ENCODE results near the gene ESYT2.

ESYT2 gene

DNA sequence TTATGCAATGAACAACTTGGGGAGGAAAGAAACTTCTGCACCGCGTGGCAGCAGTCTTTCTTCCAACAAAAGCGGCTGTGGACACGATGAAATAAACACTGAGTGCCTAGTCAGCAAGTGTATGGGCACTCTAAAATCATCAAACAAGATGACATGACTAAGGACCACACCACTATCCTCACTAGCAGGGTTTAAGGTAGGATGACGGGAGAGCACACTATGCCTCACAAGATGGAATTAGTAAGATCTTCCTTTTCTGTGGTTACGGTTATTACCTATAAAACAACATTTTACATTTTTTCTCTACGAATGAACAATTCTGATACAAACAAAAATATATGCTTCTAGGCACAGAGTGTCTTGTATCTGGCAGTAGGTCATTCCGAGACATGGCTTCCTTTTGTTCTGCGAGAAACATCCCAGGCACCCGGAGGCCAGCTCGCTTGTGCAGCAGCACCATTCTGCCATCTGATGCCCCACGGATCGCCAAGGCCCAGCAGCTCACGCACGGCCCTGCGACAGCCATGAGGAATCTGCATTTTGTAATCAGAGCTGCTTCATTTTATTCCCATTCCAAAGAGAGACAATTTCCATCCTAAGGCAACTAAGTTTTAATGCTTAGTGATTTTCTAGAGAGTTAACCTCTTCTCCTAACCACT is 70.6 kb downstream of the ESYT2 start:
- DNase-seq (ENCODE audit: low spot score): no peak
- TF ChIP-seq, protein P1, sequence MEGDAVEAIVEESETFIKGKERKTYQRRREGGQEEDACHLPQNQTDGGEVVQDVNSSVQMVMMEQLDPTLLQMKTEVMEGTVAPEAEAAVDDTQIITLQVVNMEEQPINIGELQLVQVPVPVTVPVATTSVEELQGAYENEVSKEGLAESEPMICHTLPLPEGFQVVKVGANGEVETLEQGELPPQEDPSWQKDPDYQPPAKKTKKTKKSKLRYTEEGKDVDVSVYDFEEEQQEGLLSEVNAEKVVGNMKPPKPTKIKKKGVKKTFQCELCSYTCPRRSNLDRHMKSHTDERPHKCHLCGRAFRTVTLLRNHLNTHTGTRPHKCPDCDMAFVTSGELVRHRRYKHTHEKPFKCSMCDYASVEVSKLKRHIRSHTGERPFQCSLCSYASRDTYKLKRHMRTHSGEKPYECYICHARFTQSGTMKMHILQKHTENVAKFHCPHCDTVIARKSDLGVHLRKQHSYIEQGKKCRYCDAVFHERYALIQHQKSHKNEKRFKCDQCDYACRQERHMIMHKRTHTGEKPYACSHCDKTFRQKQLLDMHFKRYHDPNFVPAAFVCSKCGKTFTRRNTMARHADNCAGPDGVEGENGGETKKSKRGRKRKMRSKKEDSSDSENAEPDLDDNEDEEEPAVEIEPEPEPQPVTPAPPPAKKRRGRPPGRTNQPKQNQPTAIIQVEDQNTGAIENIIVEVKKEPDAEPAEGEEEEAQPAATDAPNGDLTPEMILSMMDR (IDR thresholded peaks at IDR 0.05; ENCODE audit: extremely low read depth, insufficient read depth, missing control alignments): no peak
- in situ Hi-C loops (cut with MboI; ENCODE audit: low pct_unique_long_range_greater_than_20kb, low sequenced_read_pairs, unreplicated experiment): no loop called here

DNA sequence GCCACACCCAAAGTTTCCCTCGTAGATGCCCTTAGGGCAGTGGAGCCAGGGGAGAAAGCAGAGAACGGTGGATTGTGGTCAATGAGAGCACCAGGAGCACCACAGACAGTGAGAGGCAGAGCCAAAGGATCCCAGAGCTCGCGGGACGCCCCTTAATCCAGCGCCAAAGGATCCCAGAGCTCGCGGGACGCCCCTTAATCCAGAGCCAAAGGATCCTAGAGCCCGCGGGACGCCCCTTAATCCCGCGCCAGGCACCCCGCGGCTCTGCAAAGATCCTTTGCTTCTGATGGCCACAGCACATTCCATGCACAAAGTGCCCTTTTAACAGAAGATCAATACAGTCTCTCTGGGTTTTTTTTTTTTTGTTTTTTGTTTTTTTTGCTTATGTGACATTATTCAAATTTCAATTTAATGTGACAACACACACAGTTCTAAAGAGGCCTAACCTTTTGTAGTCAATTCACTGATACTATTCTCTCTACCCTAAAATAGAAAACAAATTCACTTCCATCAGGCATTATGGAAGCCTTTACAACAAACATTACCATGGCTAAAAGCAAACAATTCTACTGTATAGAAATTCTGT is 71.8 kb downstream of the ESYT2 start:
- in situ Hi-C loops (cut with MboI; ENCODE audit: low pct_unique_long_range_greater_than_20kb, low sequenced_read_pairs, unreplicated experiment): no loop called here
- DNase-seq (ENCODE audit: low spot score): no peak
- TF ChIP-seq, protein P1 (IDR thresholded peaks at IDR 0.05; ENCODE audit: extremely low read depth, insufficient read depth, missing control alignments): no peak

DNA sequence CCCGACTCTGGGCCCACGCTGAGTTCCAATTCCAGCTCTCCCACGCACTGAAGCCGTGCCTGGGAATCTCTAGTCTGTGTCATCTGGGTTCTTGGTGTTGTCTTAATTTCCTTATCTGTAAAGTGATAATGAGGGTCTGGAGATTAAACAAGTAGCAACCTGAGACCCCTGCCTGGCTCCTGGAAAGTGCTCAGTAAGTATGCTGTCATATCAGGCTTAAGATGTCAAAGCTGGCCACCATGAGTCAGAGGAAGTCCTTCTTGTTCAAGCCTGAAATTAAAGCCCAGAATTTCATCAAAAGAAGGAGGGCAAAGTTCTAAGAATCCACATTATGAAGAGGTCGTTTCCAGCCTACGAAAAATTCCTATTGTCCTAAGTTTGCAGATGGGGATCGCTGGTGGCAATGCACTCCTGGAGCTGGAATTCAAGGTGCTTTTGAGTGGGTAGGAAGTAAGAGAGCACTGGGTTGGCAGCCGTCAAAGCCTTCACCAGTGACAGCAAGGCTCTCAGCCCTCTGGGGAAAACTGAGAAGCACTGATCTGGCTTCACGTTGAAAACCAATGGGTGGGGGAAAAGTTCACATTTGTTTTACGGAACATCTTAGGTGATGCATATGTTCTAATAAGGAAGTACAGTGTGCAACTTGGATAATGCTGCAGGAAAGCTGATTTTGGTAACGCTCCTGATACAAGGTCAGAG is 74.4 kb downstream of the ESYT2 start:
- in situ Hi-C loops (cut with MboI; ENCODE audit: low pct_unique_long_range_greater_than_20kb, low sequenced_read_pairs, unreplicated experiment): no loop called here
- TF ChIP-seq, protein P1 (IDR thresholded peaks at IDR 0.05; ENCODE audit: extremely low read depth, insufficient read depth, missing control alignments): no peak
- no peak for DNase-seq (ENCODE audit: low spot score)

DNA sequence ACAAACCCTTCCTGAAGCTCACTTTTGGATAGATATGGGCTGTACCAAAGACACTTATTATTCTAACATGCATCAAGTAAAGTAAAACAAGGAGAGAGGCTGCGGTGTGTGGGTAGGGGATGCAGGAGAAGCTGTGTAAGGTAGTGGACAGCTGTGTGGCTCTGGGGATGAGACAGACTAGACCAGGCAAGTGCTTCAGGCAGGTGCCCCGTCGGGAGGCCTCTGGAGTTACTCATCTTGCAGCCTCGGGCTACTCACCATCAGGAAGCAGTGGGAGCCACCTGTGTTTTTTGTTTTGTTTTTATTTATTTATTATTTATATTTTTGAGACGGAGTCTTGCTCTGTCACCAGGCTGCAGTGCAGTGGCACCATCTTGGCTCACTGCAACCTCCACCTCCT is 75.4 kb downstream of the ESYT2 start:
- TF ChIP-seq, protein P1 (IDR thresholded peaks at IDR 0.05; ENCODE audit: extremely low read depth, insufficient read depth, missing control alignments): no peak
- DNase-seq (ENCODE audit: low spot score): no peak
- in situ Hi-C loops (cut with MboI; ENCODE audit: low pct_unique_long_range_greater_than_20kb, low sequenced_read_pairs, unreplicated experiment): no loop called here

DNA sequence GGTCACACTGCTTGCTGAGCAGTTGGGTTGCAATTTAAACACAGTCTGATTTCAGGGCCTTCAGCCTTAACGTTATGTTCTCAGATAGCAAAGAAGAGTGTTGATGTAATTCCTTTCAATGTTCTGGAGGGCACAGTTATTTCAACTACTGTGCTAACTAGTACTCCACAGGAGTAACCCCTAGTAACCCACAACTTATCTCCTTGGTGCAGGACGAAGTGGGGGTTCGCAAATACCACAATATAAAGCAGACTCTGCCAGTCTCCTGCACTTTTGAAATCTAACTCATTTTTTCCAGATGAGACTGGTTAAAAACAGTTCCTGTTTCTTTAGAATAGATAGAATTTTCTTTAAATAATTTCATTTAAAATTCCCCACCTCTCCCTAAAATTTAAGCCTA is 77.6 kb downstream of the ESYT2 start:
- in situ Hi-C loops (cut with MboI; ENCODE audit: low pct_unique_long_range_greater_than_20kb, low sequenced_read_pairs, unreplicated experiment): no loop called here
- TF ChIP-seq, protein P1 (IDR thresholded peaks at IDR 0.05; ENCODE audit: extremely low read depth, insufficient read depth, missing control alignments): no peak

DNA sequence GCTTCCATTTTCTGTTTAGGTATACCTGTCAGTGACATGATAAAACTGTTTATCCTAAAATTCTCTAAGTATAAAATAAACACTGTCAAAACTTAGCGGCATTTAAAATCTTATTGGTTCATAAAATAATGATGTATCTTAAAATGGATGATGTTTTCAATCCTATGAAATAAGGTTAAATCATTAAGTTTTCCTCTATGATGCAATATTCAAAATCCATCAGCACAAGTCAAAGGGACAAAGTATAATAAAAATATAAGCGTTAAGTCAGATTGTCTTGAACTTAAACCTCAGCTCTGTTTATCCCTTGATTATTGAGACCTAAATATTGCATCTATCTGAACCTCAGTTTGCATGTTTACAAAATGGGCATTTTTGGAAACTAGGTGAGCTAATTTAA is 78.1 kb downstream of the ESYT2 start:
- in situ Hi-C loops (cut with MboI; ENCODE audit: low pct_unique_long_range_greater_than_20kb, low sequenced_read_pairs, unreplicated experiment): no loop called here
- TF ChIP-seq, protein P1 (IDR thresholded peaks at IDR 0.05; ENCODE audit: extremely low read depth, insufficient read depth, missing control alignments): no peak
- DNase-seq (ENCODE audit: low spot score): no peak

More for the DNA sequence above, 77.6 kb downstream of the ESYT2 start:
- no peak for DNase-seq (ENCODE audit: low spot score)
